ENCODE results near the gene LY6G6F. TPM values are rescaled to one million over a fixed set of nuclear protein-coding genes. Genes with fewer than 3 reads are reported as not detected.
A peak's percentile ranks its signal among the peaks of the same experiment; 100 is the strongest.

LY6G6F gene
- total RNA-seq, 1 donor from 2014 or later = not detected

DNA sequence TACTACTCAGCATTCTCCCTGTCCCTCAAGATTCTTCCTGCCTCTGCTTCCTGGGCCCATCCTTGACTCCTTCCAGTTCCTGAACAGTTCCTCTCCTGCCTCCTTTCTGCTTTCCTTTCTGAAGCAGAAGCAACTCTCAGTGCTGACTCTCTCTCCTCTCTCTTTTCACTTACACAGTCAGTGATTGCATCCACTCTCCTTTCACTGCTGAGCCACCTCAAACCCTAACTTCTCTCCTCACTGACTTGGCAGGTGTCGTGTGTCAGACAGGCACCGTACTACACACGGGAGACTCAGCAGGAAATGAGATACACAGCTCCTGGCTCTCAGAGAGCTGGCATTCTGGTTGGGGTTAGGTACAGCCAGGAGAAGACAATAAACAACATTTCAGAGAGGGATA lies 9.1 kb upstream of the LY6G6F start:
- Histone ChIP-seq H3K27ac (no peak overlapping the region), H3K4me3 (no peak overlapping the region), H3K27me3 (no peaks in the 10 kb centered on the region), H3K9me3 (no peaks in the 10 kb centered on the region), H3K4me1 (peaks cover 23% of the 10 kb centered on the region), H3K36me3 (peaks cover 0 to 59% of the 10 kb centered on the region in 2 donors)
- DNase-seq (ENCODE audit: extremely low spot score in 2 of 2) = no peak
- TF ChIP-seq POLR2AphosphoS5 (IDR thresholded peaks at IDR 0.05; ENCODE audit: insufficient read depth in 1 of 2, low read depth in 1 of 2) (no peak), POLR2A (IDR thresholded peaks at IDR 0.05) (no peak), CTCF (IDR thresholded peaks at IDR 0.05) (no peak)
- intact Hi-C loops (cut with DNase I) = no loop called here

GRCh38 chr6:31700740-31701401 lies 5.8 kb upstream of the LY6G6F start:
- H3K36me3 ChIP-seq = peaks cover 0 to 28% of the 10 kb centered on the region in 2 donors
- no peaks in the 10 kb centered on the region for H3K9me3 ChIP-seq
- H3K4me1 ChIP-seq = peaks cover 28% of the 10 kb centered on the region
- H3K27me3 ChIP-seq = no peaks in the 10 kb centered on the region
- no peak for DNase-seq (ENCODE audit: extremely low spot score in 2 of 2)
- no peak for TF ChIP-seq POLR2AphosphoS5 (IDR thresholded peaks at IDR 0.05; ENCODE audit: insufficient read depth in 1 of 2, low read depth in 1 of 2)
- TF ChIP-seq CTCF (IDR thresholded peaks at IDR 0.05) = no peak
- no peak for TF ChIP-seq POLR2A (IDR thresholded peaks at IDR 0.05)
- H3K4me3 ChIP-seq = no peak overlapping the region
- peak overlapping the region; percentile 98 for H3K27ac ChIP-seq
- intact Hi-C loops (cut with DNase I) = loop anchor here (2.0 kb wide), 1 partner anchor 32 kb away; the partner anchor contains the start of gene LY6G5B

DNA sequence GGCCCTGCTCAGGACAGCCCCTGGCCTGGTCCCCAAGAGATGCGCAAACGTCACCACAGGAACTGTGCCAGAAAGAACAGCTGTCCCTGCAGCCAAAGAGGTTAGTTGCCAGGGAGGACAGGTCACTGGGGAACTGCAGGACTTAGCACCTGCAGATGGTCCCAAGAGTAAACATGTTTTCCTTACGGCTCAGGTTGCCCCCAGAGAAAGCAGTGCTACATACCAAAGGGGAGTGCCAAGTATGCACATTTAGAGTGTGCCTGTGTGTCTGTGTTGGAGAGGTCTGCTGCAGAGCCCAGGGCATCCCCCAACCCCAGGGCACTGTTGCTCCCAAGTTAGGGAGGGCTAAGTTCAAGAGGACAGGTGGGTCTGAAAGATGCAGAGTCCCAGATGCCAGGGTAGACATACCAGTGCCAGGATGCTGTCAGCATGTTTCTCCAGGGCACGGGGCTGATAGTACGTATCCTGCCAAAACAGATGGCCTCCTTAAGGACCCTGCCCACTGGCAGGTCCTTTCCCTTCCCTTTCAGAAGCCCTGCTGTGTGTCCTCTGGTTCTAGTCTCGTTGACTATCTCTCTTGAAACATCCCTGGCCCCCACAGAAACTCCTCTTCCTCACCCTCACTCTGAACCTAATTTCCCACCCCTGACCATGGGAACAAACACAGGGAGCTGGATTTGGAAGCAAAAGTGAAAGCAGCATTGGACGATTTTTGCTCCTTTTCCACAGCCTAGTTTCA lies 4.8 kb upstream of the LY6G6F start:
- intact Hi-C loops (cut with DNase I) = loop anchor here (2.0 kb wide), 1 partner anchor 33 kb away; the partner anchor contains the start of gene LY6G5B
- TF ChIP-seq POLR2A (IDR thresholded peaks at IDR 0.05) = no peak
- no peak for TF ChIP-seq POLR2AphosphoS5 (IDR thresholded peaks at IDR 0.05; ENCODE audit: insufficient read depth in 1 of 2, low read depth in 1 of 2)
- TF ChIP-seq CTCF (IDR thresholded peaks at IDR 0.05) = no peak
- peak overlapping the region; percentile 71 to 80 for H3K4me3 ChIP-seq
- H3K36me3 ChIP-seq = peaks cover 0 to 19% of the 10 kb centered on the region in 2 donors
- no peak for DNase-seq (ENCODE audit: extremely low spot score in 2 of 2)
- peak overlapping the region; percentile 98 for H3K27ac ChIP-seq
- no peaks in the 10 kb centered on the region for H3K9me3 ChIP-seq
- peaks cover 28% of the 10 kb centered on the region for H3K4me1 ChIP-seq
- no peaks in the 10 kb centered on the region for H3K27me3 ChIP-seq

GRCh38 chr6:31702405-31702818 lies 4.3 kb upstream of the LY6G6F start:
- intact Hi-C loops (cut with DNase I) = no loop called here
- no peak for DNase-seq (ENCODE audit: extremely low spot score in 2 of 2)
- peaks cover 28% of the 10 kb centered on the region for H3K4me1 ChIP-seq
- H3K27ac ChIP-seq = peak overlapping the region; percentile 98
- no peaks in the 10 kb centered on the region for H3K27me3 ChIP-seq
- peaks cover 0 to 15% of the 10 kb centered on the region in 2 donors for H3K36me3 ChIP-seq
- H3K4me3 ChIP-seq = peak overlapping the region; percentile 71 to 80
- no peak for TF ChIP-seq CTCF (IDR thresholded peaks at IDR 0.05)
- TF ChIP-seq POLR2A (IDR thresholded peaks at IDR 0.05) = no peak
- TF ChIP-seq POLR2AphosphoS5 (IDR thresholded peaks at IDR 0.05; ENCODE audit: insufficient read depth in 1 of 2, low read depth in 1 of 2) = no peak
- no peaks in the 10 kb centered on the region for H3K9me3 ChIP-seq

All from vagina (tissue), 2 donors.